NCI-H128 (cell line): ENCODE data around the gene NR2F1.

Experiments
- DNase-seq: peaks from one replicate; lab custom pipeline; 2025; ENCODE audit not compliant: unreplicated experiment; lab: John Stamatoyannopoulos, UW

The NR2F1 gene

DNA sequence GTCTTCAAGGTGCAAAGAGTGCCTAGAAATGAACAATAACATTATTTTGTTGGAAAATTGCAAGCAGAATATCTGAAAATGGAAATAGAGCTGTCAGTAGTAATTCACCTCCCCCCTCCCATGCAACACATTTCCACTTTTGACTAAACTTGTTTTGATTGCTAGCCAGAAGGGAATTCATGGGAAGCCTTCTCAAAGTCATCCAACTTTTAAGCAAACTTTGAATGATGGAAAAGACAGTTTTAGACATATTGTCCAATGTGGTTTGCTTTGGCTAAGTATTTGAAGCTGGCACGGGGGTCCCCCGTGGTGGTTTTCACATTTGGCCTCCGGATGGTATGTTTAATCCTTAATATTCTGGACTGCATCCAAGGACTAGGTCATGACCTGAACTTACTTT, 7.5 kb downstream of the NR2F1 start:
- DNase-seq, result no peak

DNA sequence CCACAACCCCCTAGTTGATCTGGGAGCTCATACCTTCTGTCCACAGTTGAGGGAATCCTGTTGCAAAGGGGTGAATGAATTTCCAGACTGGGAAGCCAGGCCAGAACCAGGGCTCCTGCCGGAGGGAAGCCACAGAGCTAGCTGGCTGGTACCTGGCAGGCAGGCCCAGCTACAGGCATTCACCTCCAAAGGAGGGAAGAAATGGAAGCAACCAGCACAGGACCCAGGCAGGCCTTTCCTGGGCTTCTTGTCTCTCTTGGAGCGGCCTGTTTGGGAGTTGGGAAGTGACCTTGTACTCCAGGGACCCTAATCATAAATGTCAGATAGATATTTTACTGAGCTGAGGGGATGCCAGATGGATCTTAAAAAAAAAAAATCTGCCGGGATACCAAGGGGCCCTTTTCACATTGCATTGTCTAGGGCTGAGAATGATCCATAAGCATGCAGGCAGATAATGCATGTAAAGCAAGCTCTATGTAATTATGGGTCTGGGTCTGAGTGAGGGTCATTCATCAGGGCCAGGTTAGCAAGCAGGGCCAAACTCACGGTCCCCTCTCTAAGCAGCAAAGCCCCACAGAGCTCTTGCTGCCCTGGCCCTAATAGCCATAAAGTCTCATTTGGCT, 8.4 kb downstream of the NR2F1 start:
- no peak for DNase-seq

DNA sequence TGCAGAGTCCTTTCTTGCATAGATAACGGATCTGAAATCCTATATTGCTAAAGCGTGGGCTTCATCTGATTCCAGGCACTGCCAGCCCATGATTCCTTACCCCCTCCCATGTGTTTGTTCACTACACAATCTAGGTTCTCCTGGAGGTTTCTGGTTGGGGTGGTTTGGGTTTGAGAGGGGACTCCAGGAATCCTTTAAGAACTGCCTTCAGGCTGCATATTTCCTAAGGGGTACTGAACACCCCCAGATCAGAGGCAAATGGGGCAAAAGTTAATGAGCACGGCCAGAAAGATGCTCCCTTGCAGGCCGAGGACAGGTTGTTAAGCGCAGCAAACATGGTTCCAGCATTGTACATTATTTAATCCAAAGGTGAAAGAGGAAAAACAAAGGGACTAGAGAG, 9.9 kb downstream of the NR2F1 start:
- DNase-seq, result no peak

DNA sequence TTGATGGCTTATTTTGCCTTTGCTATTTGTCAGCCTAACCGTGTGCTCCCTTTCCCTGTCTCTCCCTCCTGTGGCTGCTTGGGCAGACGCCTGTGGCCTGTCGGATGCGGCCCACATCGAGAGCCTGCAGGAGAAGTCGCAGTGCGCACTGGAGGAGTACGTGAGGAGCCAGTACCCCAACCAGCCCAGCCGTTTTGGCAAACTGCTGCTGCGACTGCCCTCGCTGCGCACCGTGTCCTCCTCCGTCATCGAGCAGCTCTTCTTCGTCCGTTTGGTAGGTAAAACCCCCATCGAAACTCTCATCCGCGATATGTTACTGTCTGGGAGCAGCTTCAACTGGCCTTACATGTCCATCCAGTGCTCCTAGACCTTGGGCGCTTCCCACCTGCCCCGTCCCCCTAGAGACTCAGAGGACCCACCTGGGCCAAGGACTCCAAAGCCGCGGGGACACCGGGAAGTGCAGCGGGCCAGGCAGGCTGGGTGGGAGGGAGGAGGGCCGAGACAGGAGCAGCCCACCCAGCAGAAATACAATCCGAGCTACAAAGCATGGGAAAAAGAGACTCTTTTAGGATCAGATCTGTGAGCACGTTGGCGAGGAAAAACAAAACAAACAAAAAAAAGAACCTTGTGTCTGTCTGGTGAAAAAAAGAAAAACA, 10.6 kb downstream of the NR2F1 start:
- no peak for DNase-seq

DNA sequence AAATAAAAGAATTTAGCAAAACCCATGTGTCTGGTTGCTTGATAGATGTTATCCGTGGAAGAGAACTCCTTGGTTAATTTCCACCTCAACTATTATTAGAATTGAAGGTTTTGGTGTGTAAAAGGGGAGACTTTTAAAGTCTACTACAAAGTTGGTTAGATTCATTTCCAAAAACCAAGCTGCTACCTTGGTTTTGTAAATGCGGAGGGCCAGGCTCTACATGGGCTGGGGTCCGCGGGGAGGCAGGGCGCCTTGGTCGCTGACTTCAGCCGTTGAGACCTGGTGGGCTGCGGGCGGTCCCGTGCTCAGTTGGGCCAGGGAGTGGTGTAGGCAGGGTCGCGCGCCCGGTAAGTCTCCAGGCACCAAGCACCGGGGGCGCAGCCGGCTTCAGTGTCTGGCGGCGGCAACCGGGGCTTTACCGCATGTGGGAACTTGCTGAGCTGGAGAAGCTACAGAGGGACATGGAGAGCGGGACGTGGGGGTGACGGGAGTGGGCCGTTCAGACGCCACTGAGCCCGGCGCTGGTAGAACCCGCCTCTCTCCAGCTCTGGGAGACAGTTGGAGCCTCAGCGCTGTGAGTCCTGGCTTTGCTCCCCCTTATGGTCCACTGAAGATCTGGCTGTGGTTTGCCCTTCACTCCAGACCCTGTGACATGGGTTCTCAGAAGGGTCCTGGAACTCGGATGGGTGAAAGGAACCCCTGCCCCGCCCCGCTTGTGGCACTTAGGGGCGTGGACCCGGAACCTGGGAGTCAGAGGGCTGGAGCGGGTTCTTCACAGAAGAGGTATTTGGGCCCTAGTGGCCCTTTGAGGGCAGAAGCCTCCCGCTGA, 11.8 kb downstream of the NR2F1 start:
- DNase-seq, result no peak

DNA sequence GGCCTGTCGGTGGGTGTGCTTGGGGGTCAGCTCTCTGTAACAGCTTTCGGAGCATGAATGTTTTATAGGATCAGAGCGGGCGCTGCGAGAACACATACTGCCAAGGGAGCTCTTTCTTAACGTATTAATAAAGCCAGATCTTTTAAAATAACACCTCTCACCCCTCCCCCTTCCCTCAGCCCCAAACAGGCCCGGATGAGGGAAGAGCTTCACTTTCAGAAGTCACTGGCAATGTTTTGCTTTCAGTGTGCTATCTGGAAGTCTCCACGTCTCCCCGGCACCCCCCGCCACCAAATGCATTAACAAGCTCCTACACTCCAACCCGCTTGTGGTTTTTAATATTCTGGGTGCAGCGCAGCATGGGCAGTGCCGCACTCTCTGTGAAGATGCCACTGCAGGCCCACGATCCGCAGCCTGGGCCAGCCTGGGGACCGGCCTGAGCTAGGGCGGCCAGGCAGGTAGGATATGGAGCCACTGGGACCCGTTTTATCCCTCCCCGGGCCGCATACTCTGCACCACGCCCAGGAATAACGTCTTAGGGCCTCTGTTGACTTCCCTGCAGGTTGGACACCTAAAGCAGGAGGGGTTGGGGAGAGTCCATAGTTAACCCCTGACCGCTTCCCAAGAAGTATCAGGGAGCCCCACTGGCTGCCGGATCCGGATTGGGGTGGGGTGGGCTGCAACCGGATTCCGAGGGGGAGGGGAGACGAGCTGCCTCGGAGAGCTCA, 12.6 kb downstream of the NR2F1 start:
- DNase-seq, result no peak

DNA sequence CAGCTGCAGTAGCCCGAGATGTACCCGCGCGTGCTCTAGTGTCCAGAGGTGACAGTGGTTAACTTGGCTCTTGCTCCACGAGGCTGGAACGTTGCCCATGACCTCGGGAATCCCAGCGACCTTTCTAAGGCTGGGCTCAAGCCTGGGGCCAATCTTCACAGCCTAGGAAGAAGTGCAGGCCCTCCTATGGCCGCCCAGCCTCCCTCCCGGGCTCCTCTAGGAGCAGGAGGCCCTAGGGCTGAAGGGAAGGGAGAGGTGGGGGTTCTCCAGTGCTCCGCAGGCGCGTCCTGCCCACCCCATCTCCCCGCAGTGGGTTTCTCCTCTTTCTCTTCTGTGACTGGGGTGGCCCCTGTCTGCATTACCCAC, 13.3 kb downstream of the NR2F1 start:
- no peak for DNase-seq

DNA sequence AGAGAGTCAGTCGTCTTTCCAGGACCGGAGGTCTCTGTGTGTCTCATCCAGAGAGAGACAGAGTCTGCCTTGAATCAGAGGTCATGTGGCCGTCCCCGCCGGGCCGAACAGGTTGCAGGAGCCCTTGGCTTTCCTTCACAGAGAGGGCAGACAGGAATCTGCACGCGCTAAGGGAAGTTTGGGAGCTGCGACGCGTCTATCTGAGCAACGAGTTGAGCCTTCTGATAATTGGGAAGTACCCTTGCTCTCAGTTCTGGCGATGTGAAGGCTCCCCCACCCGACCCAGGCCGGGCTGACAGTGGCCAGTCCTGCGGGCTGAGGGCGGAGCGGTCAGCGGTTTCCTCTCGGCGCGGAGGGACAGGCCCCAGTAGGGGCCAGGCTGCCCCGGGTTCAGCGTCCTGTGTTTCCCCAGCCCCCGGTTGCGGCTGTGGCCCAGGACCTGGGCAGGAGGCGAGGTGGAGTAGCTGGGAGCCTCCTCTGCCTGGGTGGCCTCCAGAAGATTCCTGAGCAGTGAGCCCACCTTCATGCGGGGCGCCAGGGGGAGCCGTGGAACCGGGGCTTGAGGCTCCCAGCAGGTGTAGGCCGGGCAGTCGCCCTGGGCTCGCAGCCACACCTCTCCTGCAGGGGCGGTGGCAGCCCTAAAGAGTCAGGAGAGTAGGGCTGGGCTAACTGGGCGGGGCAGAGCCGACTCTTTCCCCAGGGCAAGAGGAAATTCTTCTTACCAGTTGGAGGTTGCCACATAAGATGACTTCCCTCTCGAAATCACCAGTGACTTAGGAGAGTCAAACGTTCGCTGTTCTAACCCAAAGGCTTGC, 13.9 kb downstream of the NR2F1 start:
- DNase-seq, result no peak

DNA sequence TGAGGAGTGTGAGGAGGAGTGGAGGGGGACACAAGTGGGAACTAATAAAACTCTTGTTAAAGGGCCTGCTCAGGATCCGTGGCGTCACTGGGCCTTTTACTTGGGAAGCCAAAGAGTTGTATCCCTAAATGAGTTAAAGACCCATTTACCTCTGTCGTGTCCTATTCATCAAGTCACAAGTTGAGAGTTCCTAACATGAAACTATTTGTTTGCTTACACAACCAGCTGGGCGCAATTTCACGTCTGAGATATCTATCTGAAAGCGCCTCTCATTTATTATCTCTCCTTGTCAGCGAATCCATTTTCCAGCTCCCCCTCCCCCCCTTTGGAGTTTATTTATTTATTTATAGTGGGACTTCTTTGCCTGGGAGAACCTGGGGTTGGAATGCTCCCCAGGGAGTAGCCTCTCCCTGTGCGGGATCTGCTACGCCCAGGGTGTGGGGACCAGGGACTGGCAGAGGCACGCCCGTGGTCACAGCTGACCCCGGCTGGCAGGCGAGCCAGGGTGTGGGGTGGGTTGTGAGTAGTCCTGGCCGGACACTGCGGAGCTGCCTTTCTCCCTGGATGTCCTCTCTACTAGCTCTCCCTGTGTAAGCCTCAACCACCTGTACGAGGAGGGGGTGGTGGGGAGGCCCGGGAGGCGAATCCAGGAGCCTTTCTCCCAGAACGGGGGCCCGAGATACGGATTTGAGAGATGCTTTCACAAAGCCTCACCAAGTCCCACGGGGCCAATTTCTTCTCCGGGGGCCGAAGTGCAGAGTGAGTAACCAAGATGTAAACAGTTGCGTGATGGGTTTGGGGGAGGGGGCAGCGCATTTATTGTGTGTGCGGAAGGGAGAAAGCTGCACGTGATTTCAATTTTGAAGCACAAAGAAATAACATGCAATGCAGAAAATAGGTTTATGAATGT, 15.3 kb downstream of the NR2F1 start:
- DNase-seq, result no peak

DNA sequence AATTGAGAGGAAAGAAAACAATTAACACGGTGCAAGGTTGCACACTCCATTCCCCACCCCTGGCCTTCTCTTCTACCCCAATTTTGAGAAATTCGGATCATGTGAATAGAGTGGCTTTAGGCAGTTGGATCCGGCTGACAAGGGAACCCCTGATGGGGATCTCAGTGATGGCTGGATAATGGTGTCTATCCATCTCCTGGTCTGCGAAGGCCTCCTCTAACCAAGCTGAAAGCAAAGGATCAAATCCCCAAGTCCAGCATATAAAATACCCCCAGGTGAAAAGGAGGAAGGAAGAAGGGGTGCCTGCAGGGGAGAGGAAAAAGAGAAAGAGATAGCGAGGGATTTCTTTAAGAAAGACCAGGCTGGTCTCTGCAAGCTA, 16.0 kb downstream of the NR2F1 start:
- DNase-seq, result no peak

DNA sequence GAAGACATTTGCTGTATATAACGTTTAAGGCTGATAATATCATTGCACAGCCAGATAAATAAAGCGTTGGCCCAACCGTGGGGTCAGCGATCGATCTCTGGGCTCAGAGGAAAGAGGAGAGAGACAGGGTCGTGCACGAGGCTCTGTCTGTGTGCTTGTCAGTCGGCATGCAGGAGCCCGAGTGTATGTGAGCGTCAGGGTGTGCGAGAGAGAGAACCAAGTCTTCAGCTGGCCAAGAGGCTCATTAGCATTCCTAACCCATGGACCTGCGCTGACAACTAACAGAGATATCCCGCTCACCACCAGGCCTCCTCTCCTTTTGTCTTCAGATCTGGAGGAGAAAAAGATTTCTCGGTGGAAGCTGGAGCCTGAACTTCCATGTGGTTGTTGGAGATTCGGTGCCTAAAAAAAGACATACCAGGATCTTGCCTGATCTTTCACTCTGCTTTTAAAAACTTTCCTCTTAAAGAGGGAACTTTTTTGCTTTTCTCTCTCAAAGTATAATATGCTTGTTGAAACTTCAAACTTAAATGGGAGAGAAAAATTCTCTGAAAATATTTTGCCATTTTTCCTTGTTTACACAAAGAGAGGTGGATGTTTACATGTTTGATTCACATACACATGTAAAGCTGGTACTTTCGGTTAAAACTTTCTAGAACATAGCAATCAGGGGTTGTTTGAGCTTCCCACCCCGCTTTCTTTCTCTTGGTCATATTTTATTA, 16.5 kb downstream of the NR2F1 start:
- DNase-seq, result no peak

DNA sequence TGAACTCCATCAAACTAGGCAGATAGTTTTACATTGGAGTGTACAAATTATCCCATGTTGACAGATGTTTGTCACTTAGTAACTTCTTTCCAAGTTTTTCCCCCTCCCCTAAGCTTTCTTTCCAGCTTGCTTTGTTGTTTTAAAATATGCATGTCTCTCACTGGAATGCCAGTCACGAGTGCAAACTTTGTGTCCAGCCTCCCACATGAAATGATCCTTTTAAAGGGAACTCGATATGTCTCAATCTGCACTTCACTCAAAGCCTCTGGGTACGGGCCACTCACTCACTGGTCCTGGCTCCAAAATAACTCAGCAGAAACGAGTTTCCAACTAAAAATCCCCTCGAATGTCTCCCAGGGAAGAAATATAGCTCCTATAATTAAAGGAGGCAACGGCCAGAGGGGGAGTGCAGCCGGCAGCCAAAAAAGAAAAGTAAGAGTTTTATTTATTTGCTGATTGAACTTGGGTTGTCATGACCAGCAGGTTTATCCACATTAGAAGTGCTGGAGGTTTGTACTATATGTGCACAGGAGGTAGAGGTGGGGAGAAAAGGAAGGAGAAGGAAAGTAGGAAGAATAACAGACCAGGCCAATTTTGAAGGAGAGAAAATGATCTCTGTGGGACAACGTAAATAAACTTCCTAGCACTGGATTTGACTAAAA, 17.5 kb downstream of the NR2F1 start:
- no peak for DNase-seq

DNA sequence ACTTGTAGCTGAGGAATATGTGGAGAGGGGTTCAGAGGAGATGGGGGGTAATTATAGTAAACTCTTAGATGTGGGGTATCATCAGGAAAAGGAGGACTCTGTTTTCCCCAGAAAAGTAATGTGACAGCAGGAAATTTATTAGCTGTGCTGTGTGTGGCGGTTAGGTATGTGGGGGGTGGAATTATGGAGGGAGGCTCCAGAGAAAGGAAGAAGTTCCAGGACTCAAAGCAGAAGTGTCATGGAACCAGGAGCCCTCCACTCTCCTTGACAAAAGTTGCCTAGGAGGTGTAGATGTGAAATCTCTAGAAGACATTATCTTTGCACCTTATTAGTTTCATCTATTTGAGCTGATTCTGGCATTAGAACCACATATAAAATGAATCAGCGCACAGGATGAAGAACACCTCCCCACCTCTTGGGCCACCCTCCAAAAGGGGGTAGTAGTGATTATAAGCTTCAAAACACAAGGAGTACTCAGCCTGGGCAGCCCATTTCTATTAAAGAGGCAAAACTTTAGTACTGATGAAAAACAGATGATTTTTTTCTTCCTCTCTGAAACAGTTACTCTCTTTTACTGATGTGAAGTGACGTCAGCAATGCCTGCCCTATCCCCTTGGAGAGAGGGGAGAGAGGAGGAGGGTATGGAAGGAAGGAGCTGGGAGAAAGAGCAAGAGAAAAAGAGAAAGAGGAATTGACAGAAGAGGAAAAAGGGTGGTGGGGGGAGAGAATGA, 18.2 kb downstream of the NR2F1 start:
- DNase-seq, result no peak

DNA sequence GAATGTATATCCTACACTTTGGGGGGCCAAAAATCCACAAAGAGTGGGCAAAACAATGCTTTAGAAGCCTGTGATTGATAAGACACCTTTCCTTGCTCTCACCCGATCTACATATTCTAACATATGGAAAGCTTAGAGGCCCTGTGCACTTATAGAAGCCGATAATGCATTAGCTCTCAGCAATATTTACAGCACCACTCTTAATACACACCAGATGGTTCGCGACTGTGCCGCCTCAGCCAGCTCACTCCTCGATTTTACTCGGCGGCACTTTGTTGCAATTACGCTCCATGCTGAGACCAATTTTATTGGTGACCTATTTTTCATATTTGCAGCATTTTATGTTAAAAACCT, 18.8 kb downstream of the NR2F1 start:
- no peak for DNase-seq

DNA sequence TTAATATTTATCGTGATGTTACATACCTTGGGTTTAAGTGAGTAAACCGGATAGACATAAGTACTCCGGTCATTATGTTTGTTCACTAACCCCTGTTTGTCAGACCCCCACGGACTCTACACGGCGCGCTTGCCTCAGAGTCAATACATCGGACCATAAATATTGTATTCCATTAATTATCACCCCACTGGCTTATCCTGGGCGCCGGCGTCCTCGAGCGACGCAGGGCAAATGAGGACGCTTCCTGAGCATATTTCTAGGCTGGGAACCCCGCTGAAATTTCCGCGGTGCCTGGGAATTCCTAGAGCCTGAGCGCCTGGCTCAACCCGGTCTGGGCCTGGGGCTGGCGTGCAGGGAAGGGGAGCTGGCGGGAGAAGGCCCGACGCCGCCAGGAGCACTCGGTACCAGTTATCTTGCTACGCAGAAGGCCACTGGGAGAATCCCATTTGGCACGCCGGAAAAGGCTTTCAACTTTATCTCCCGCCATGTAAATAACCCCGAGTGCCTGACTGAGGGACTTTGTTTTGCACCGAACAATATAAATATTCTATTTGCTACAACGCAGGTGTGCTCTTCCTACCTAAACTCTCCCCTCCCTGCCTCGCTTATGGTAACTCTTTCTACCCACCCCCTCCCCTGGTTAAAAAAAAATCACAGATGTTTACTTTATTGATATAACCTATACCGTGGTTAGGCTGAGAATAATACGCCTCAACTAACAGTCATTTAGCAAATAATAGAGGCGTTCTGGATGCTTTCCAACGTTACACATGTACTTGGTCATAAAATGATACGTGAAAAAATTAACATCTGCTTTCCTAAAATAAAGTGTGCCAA, 19.4 kb downstream of the NR2F1 start:
- no peak for DNase-seq

DNA sequence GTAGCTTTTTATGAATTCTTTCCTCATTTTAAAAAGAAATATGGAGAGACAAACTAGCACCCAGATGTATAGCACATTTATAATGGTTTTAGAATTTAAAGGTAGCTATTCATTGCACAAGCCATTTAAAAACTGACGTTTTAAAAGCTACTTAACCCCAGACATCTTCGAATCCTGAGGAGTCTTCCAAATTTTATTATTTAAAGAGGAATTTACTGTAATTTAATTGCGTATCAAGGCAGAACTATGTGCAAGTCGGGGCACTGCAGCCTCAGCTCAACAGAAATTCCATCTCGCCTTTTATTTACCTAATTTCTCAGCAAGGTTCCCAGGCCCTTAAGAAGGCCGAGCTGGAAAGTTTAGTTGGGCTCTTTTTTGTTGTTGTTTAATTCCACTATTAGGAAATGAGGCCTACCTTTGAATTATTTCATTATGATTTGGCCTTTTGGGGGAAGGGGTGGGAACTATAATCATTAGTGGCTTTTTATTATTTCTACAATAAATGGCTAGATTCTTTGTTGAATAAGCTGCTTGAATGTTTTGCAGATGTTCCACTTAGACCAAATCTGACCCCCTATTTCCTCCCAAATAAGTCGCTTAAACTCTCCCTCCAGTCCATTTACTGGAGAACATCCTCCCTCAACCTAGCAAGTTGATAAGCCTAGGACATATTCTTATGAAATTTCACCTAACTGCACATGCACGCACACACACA, 20.2 kb downstream of the NR2F1 start:
- DNase-seq, result no peak
